Activated naive CD8-positive, alpha-beta T cell treated with anti-CD3 and anti-CD28 coated beads, Interleukin-2, amount 10 ng/mL, durations not matched to agents 7 days and 5 days (primary cell): Measurements from ENCODE around the gene KIRREL2. TPM values are rescaled to one million over a fixed set of nuclear protein-coding genes. Genes with fewer than 3 reads are reported as not detected.

ENCODE experiments used
- ATAC-seq: fragments of 150-1000 bp; cut with Tn5 transposase; one replicate; pipeline ENCODE4 v1.10.0; 2021; ENCODE audit warnings: low read depth, moderate library complexity
- POLR2A ChIA-PET: fragments of 350-600 bp; sonication (Branson Sonifier 250); formaldehyde crosslinking; loops from one replicate; lab custom pipeline; 2021; ENCODE audit warnings: antibody characterized with exemption; lab: Charles Lee
- DNase-seq: peaks from one replicate; pipeline ENCODE4 v3.0.0; 2021
- H3K27ac Mint-ChIP-seq: one replicate; pipeline ENCODE4 v1.8.0; 2022; ENCODE audit warnings: mild to moderate bottlenecking, mixed read lengths
- H3K27me3 Mint-ChIP-seq: one replicate; pipeline ENCODE4 v1.8.0; 2022; ENCODE audit warnings: mild to moderate bottlenecking, moderate library complexity, mixed read lengths
- H3K36me3 Mint-ChIP-seq: one replicate; pipeline ENCODE4 v1.8.0; 2021; ENCODE audit warnings: mild to moderate bottlenecking, mixed read lengths
- H3K4me1 Mint-ChIP-seq: one replicate; pipeline ENCODE4 v1.8.0; 2021; ENCODE audit warnings: mixed read lengths
- H3K4me3 Mint-ChIP-seq: one replicate; pipeline ENCODE4 v1.8.0; 2022; ENCODE audit warnings: mild to moderate bottlenecking, moderate library complexity, mixed read lengths
- H3K9me3 Mint-ChIP-seq: one replicate; pipeline ENCODE4 v1.8.0; 2021; ENCODE audit warnings: mixed read lengths
- total RNA-seq, 2 experiments: library from RNA; stranded (reverse); gene quantifications; one replicate each; pipeline ENCODE4 v1.2.3, GENCODE V29; 2021

KIRREL2 gene
- total RNA-seq, 2 experiments from 2014 or later: 2.9 to 3.0 TPM

DNA sequence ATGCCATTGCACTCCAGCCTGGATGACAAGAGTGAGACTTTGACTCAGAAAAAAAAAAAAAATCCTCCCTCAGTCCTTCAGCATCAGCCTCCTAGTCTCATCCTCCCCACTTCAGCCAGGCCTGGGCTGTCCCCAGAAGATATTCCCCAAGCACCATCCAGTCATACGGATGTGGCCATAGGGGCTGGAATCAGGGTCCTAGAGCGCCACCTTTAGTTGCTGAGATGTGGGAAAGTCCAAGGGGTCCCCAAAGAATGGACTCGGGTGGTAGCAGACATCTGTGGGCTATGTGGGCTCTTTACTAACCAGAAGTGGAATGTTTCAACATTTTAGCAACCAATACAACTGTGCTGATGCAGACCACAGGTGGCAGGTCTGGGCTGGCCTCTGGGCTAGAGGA, 54.5 kb downstream of the KIRREL2 start:
- no peaks in the 10 kb centered on the region for H3K9me3 Mint-ChIP-seq
- H3K27me3 Mint-ChIP-seq: no peaks in the 10 kb centered on the region
- no peaks in the 10 kb centered on the region for H3K36me3 Mint-ChIP-seq
- H3K4me1 Mint-ChIP-seq: peaks cover 18% of the 10 kb centered on the region
- ATAC-seq: no peak
- POLR2A ChIA-PET: interaction anchor here (1.8 kb wide), 1 partner anchor 20 kb away, joined by 7 read pairs; no protein-coding TSS in a partner anchor
- DNase-seq: no peak
- H3K27ac Mint-ChIP-seq: no peak overlapping the region
- no peak overlapping the region for H3K4me3 Mint-ChIP-seq

DNA sequence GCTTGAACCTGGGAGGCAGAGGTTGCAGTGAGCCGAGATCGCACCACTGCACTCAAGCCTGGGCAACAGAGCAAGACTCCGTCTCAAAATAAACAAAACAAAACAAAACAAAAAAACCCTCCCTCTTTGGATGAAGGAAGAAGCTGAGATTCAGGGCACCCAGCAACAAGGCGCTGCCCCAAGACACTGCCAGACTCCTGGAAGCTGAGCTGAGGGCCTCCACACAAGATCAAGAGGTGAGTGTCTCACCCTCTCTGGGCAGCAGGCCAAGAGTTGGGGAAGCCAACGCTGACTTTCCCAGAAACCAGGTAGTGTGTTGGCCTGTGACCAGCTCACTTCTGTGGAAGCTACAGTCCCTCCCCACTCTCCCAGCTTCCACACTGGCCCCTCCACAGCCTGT, 55.1 kb downstream of the KIRREL2 start:
- H3K4me1 Mint-ChIP-seq: peaks cover 18% of the 10 kb centered on the region
- no peaks in the 10 kb centered on the region for H3K36me3 Mint-ChIP-seq
- no peak overlapping the region for H3K4me3 Mint-ChIP-seq
- no peaks in the 10 kb centered on the region for H3K9me3 Mint-ChIP-seq
- no peak overlapping the region for H3K27ac Mint-ChIP-seq
- ATAC-seq: peak; percentile 11
- no peaks in the 10 kb centered on the region for H3K27me3 Mint-ChIP-seq
- POLR2A ChIA-PET: interaction anchor here (0.8 to 1.8 kb wide), 2 partner anchors 8 to 19 kb away, joined by 5 to 7 read pairs; no protein-coding TSS in a partner anchor
- DNase-seq: no peak

DNA sequence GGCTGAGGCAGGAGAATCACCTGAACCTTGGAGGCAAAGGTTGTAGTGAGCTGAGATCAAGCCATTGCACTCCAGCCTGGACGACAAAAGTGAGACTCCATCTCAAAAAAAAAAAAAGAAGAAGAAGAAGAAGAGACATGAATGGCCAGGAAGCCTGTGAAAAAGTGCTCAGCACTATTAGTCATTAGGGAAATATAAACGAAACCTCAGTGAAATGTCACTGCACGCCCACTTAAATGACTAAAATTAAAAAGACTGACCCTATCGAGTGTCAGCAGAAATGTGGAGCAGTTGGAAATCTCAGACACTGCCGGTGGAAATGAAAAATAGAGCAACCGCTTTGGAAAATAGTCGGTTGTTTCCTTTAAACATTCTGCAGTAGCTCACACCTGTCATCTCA, 56.9 kb downstream of the KIRREL2 start:
- no peaks in the 10 kb centered on the region for H3K27me3 Mint-ChIP-seq
- no peak for DNase-seq
- no peaks in the 10 kb centered on the region for H3K36me3 Mint-ChIP-seq
- POLR2A ChIA-PET: interaction anchor here (1.0 kb wide), 1 partner anchor 173 kb away, joined by 3 read pairs; no protein-coding TSS in a partner anchor
- H3K27ac Mint-ChIP-seq: no peak overlapping the region
- H3K4me1 Mint-ChIP-seq: peaks cover 18% of the 10 kb centered on the region
- ATAC-seq: no peak
- H3K4me3 Mint-ChIP-seq: no peak overlapping the region
- H3K9me3 Mint-ChIP-seq: no peaks in the 10 kb centered on the region

DNA sequence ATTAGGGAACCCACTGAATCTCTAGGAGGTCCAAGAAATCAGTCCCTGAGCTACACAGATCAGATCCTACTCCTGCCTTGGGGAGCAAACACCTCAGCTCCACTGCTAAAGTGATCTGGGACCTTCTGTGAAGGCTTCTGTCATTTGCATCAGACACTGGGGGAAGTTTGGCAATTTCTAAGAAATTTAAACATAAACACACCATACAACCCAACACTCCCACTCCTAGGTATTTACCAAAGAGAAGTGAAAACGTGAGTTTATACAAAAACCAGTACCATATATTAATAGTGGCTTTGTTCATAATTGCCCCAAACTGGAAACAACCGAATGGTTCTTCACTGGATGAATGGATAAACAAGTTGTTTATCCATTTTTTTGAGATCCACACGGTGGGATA, 58.7 kb downstream of the KIRREL2 start:
- no peak overlapping the region for H3K4me3 Mint-ChIP-seq
- H3K36me3 Mint-ChIP-seq: no peaks in the 10 kb centered on the region
- H3K27me3 Mint-ChIP-seq: no peaks in the 10 kb centered on the region
- no peak overlapping the region for H3K27ac Mint-ChIP-seq
- ATAC-seq: no peak
- POLR2A ChIA-PET: no interaction called here
- H3K9me3 Mint-ChIP-seq: no peaks in the 10 kb centered on the region
- peaks cover 7% of the 10 kb centered on the region for H3K4me1 Mint-ChIP-seq
- DNase-seq: no peak

Other genes with a start within 250 kb of the KIRREL2 start
- 10 to 100 TPM; 50.5 to 51.7 TPM for gene HAUS5, start 244.2 kb upstream of the KIRREL2 start, total RNA-seq
- gene RBM42, start 227.9 kb upstream of the KIRREL2 start, total RNA-seq: 10 to 100 TPM; 87.4 to 92.2 TPM
- 1 to 10 TPM; 1.6 to 1.9 TPM for gene ETV2, start 215.2 kb upstream of the KIRREL2 start, total RNA-seq
- 100 to 1,000 TPM; 407 to 412 TPM for gene COX6B1, start 208.6 kb upstream of the KIRREL2 start, total RNA-seq
- 1 to 10 TPM in 1 of 2 experiments, under 1 TPM in 1; 0.88 to 1.7 TPM for gene UPK1A, start 190.4 kb upstream of the KIRREL2 start, total RNA-seq
- 10 to 100 TPM; 24.5 to 33.6 TPM for gene ZBTB32, start 152.4 kb upstream of the KIRREL2 start, total RNA-seq
- gene KMT2B, start 138.9 kb upstream of the KIRREL2 start, total RNA-seq: 10 to 100 TPM; 74.6 to 75.9 TPM
- 10 to 100 TPM; 63.0 to 63.4 TPM for gene IGFLR1, start 114.5 kb upstream of the KIRREL2 start, total RNA-seq
- gene U2AF1L4, start 111.5 kb upstream of the KIRREL2 start, total RNA-seq: 10 to 100 TPM; 31.9 to 33.1 TPM
- gene PSENEN, start 111.3 kb upstream of the KIRREL2 start, total RNA-seq: 10 to 100 TPM; 35.7 to 36.3 TPM
- 10 to 100 TPM; 18.3 to 22.4 TPM for gene LIN37, start 108.3 kb upstream of the KIRREL2 start, total RNA-seq
- gene HSPB6, start 99.9 kb upstream of the KIRREL2 start, total RNA-seq: under 1 TPM in 1 of 2 experiments, not detected in 1; 0.36 TPM
- 10 to 100 TPM; 53.0 to 59.9 TPM for gene PROSER3, start 98.7 kb upstream of the KIRREL2 start, total RNA-seq
- 10 to 100 TPM; 64.4 to 76.5 TPM for gene ARHGAP33, start 81.3 kb upstream of the KIRREL2 start, total RNA-seq
- not detected for gene PRODH2, start 44.1 kb upstream of the KIRREL2 start, total RNA-seq
- under 1 TPM in 1 of 2 experiments, not detected in 1; 0.40 TPM for gene NPHS1, start 4.4 kb upstream of the KIRREL2 start, total RNA-seq
- 1 to 10 TPM; 1.2 to 1.4 TPM for gene APLP1, start 11.7 kb downstream of the KIRREL2 start, total RNA-seq
- gene NFKBID, start 43.6 kb downstream of the KIRREL2 start, total RNA-seq: 10 to 100 TPM; 40.7 to 48.7 TPM
- gene HCST, start 45.6 kb downstream of the KIRREL2 start, total RNA-seq: 100 to 1,000 TPM; 186 to 190 TPM
- 10 to 100 TPM; 10.6 to 11.2 TPM for gene TYROBP, start 51.4 kb downstream of the KIRREL2 start, total RNA-seq
- gene LRFN3, start 79.5 kb downstream of the KIRREL2 start, total RNA-seq: 10 to 100 TPM; 10.7 to 12.4 TPM
- 10 to 100 TPM; 22.2 to 22.8 TPM for gene SDHAF1, start 138.3 kb downstream of the KIRREL2 start, total RNA-seq
- gene SYNE4, start 151.9 kb downstream of the KIRREL2 start, total RNA-seq: 1 to 10 TPM; 3.3 to 3.8 TPM
- gene ALKBH6, start 157.3 kb downstream of the KIRREL2 start, total RNA-seq: 10 to 100 TPM; 56.4 to 61.1 TPM
- 1 to 10 TPM; 1.4 to 2.2 TPM for gene CLIP3, start 176.0 kb downstream of the KIRREL2 start, total RNA-seq
- 1 to 10 TPM; 6.4 to 6.7 TPM for gene THAP8, start 197.4 kb downstream of the KIRREL2 start, total RNA-seq
- gene WDR62, start 198.0 kb downstream of the KIRREL2 start, total RNA-seq: 10 to 100 TPM; 24.9 to 27.8 TPM